HepG2 (cell line): ENCODE data around the gene PCDHGB7. TPM values are rescaled to one million over a fixed set of nuclear protein-coding genes. Genes with fewer than 3 reads are reported as not detected.

Experiments
- ATAC-seq: fragments of 200-7000 bp; cut with Tn5 transposase; 3 replicates; pipeline ENCODE4 v1.9.1; 2020; ENCODE audit warnings: mild to moderate bottlenecking, moderate library complexity
- BruUV-seq: library from RNA; stranded (reverse); fragments of 400-500 nt; replicated peaks from 2 replicates; lab custom pipeline; 2021; lab: Mats Ljungman, UMichigan
- CTCF ChIA-PET: fragments of 300-600 bp; formaldehyde crosslinking; extraction: SDS; loops from one replicate; lab custom pipeline; 2021; ENCODE audit warnings: low total read pairs, inconsistent platforms, low intra/inter-chr PET ratio; lab: Yijun Ruan, JAX
- POLR2A ChIA-PET: fragments of 350-600 bp; sonication (Branson Sonifier 250); formaldehyde crosslinking; loops from one replicate; lab custom pipeline; 2020; ENCODE audit warnings: antibody characterized with exemption, inconsistent platforms; lab: Yijun Ruan, JAX
- DNase-seq: peaks from one replicate; pipeline ENCODE4 v3.0.0-alpha.2; 2015; ENCODE audit warnings: low spot score
- FAIRE-seq: peaks from 3 replicates; lab custom pipeline; 2011; peaks lifted over from hg19 to GRCh38; lab: Jason Lieb, UNC
- H2AFZ ChIP-seq: one replicate; pipeline ENCODE4 v1.6.1; 2011; ENCODE audit warnings: low read length, inconsistent platforms
- H3K27ac ChIP-seq: fragments of 300-600 bp; 3 replicates; pipeline ENCODE4 v1.8.0; 2011; ENCODE audit warnings: mixed run types, mild to moderate bottlenecking, mixed read lengths, low read length, inconsistent platforms; ENCODE audit not compliant: insufficient read depth; ENCODE audit errors: extremely low read length
- H3K27me3 ChIP-seq, 2 experiments: fragments of 200-600 bp in 1 of 2; 2 replicates in 1 of 2; 3 replicates in 1 of 2; pipeline versions ENCODE4 v1.6.0 to v1.8.0; 2011; ENCODE audit warnings: low read length in 2 of 2, mild to moderate bottlenecking in 2 of 2, moderate library complexity in 2 of 2, inconsistent platforms in 1 of 2; ENCODE audit not compliant: insufficient read depth in 2 of 2, control insufficient read depth in 1 of 2
- H3K36me3 ChIP-seq, 2 experiments: fragments of 200-600 bp in 1 of 2; replicated peaks in 1 of 2; 2 replicates in 1 of 2; 3 replicates in 1 of 2; pipeline versions ENCODE4 v1.5.1 to v1.8.0; 2011; ENCODE audit warnings: low read length in 2 of 2, inconsistent platforms in 1 of 2; ENCODE audit not compliant: insufficient read depth in 2 of 2, control insufficient read depth in 1 of 2
- H3K4me1 ChIP-seq: 2 replicates; pipeline ENCODE4 v1.5.1; 2012; ENCODE audit warnings: low read length, inconsistent platforms; ENCODE audit not compliant: insufficient read depth
- H3K4me2 ChIP-seq: 2 replicates; pipeline ENCODE4 v1.6.0; 2011; ENCODE audit warnings: low read depth, low read length, inconsistent platforms
- H3K4me3 ChIP-seq, 3 experiments: fragments of 200-600 bp in 1 of 3; sonication (generic), shearing (Covaris generic) in 1 of 3; replicated peaks in 1 of 3; 2 replicates each; pipeline ENCODE4 v1.5.1; 2011 to 2016; ENCODE audit warnings: low read length in 3 of 3, inconsistent platforms in 2 of 3, low read depth in 2 of 3, mild to moderate bottlenecking in 2 of 3, control low read depth in 1 of 3, mixed read lengths in 1 of 3; ENCODE audit not compliant: insufficient read depth in 1 of 3
- H3K79me2 ChIP-seq: one replicate; pipeline ENCODE4 v1.6.1; 2011; ENCODE audit warnings: low read length, inconsistent platforms; ENCODE audit not compliant: insufficient read depth
- H3K9ac ChIP-seq: 2 replicates; pipeline ENCODE4 v1.6.0; 2011; ENCODE audit warnings: mild to moderate bottlenecking, low read depth, low read length, inconsistent platforms; ENCODE audit not compliant: insufficient read depth
- H3K9me3 ChIP-seq: 2 replicates; pipeline ENCODE4 v1.5.1; 2012; ENCODE audit warnings: mild to moderate bottlenecking, low read length
- H4K20me1 ChIP-seq: 2 replicates; pipeline ENCODE4 v1.6.0; 2011; ENCODE audit warnings: inconsistent platforms, mild to moderate bottlenecking, low read length, moderate library complexity; ENCODE audit not compliant: insufficient read depth
- GRHL1 ChIP-seq: sonication (generic); formaldehyde crosslinking; conservative IDR thresholded peaks from 2 replicates; pipeline ENCODE4 v1.8.0; 2022; ENCODE audit warnings: missing genetic modification reagents
- MED13 ChIP-seq: sonication (generic); formaldehyde crosslinking; IDR thresholded peaks from 2 replicates; pipeline ENCODE4 v1.5.0; 2020; ENCODE audit warnings: missing genetic modification reagents
- ZBTB37 ChIP-seq: sonication (generic); formaldehyde crosslinking; IDR thresholded peaks from 2 replicates; pipeline ENCODE4 v1.4.0; 2020; ENCODE audit warnings: mild to moderate bottlenecking, missing genetic modification reagents
- ZNF264 ChIP-seq: sonication (generic); formaldehyde crosslinking; IDR thresholded peaks from 2 replicates; pipeline ENCODE4 v1.4.0; 2020; ENCODE audit warnings: missing genetic modification reagents
- ZNF326 ChIP-seq: sonication (generic); formaldehyde crosslinking; IDR thresholded peaks from 2 replicates; pipeline ENCODE4 v1.4.0; 2020; ENCODE audit warnings: missing genetic modification reagents, borderline replicate concordance
- ZNF646 ChIP-seq: sonication (generic); formaldehyde crosslinking; IDR thresholded peaks from 2 replicates; pipeline ENCODE4 v1.9.0; 2021; ENCODE audit warnings: mild to moderate bottlenecking, missing genetic modification reagents
- WGBS: methylation state at CpG from one replicate; pipeline ENCODE4 v1.1.6; 2017; ENCODE audit warnings: low lambda C conversion rate; 5-methylcytosine and 5-hydroxymethylcytosine counted together
- in situ Hi-C: cut with HindIII; loops from 2 replicates; pipeline ENCODE4 v1.10.0; 2017; ENCODE audit warnings: low pct_unique_long_range_greater_than_20kb; ENCODE audit not compliant: extremely low pct_ligation_motif_present
- intact Hi-C: fragments of 100-400 bp; cut with micrococcal nuclease; formaldehyde crosslinking; loops from one replicate; pipeline ENCODE4 v1.10.0; 2022; ENCODE audit not compliant: unreplicated experiment
- polyA plus RNA-seq, 8 experiments: library from polyadenylated mRNA; depleted of rRNA in 3 of 8; stranded (reverse) in 7 of 8; unstranded in 1 of 8; fragments of >200 nt; fragmentation: Illumina TruSeq in 4 of 8; extraction: Trizol in 4 of 8; gene quantifications; 2 replicates each; pipeline versions ENCODE4 v1.2.1 to v1.2.3, GENCODE V29; 2011 to 2016; ENCODE audit warnings: low read depth in 4 of 8, missing spikeins in 1 of 8, mixed read lengths in 1 of 8; ENCODE audit not compliant: insufficient read depth in 1 of 8
- total RNA-seq, 5 experiments: library from RNA; depleted of rRNA; stranded (reverse); fragments of >200 nt; fragmentation: Illumina TruSeq; extraction: Trizol; gene quantifications; 2 replicates each; pipeline ENCODE4 v1.2.3, GENCODE V29; 2016; ENCODE audit warnings: low read depth in 1 of 5
- TF ChIP-seq, protein P1 (sequence below): sonication (generic); formaldehyde crosslinking; IDR thresholded peaks from 2 replicates; pipeline ENCODE4 v1.8.0; 2022; ENCODE audit warnings: missing genetic modification reagents, mild to moderate bottlenecking, inconsistent platforms, borderline replicate concordance
- TF ChIP-seq, protein P2 (sequence below): sonication (generic); formaldehyde crosslinking; IDR thresholded peaks from 2 replicates; pipeline ENCODE4 v1.4.0; 2020; ENCODE audit warnings: missing genetic modification reagents, borderline replicate concordance

The PCDHGB7 gene
- total and polyA plus RNA-seq, 2 of the 13 experiments (the other 11 are each of a cell fraction or from before 2014, with no cell fraction given) = 0.08 to 0.18 TPM

DNA sequence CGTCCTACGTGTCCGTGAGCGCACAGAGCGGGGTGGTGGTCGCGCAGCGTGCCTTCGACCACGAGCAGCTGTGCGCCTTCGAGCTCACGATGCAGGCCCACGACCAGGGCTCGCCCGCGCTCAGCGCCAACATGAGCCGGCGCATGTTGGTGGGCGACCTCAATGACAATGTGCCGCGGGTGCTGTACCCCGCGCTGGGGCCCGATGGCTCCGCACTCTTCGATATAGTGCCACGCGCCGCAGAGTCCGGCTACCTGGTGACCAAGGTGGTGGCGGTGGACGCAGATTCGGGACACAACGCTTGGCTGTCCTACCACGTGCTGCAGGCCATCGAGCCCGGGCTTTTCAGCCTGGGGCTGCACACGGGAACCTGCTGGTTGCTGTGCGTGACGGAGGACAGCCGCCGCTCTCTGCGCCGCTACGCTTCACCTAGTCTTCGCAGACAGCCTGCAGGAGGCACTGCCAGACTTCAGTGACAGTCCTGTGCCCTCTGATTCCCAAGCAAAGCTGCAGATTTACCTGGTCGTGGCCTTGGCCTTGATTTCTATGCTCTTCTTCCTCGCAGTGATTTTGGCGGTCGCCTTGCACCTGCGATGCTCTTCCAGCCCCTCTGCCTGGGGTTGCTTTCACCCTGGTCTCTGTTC lies 10.4 kb downstream of the PCDHGB7 start:
- peaks cover 19% of the 10 kb centered on the region; the same call in 1 of the 2 replicates for H3K9me3 ChIP-seq
- no peaks in the 10 kb centered on the region for H3K4me1 ChIP-seq
- FAIRE-seq (no peak), DNase-seq (no peak), ATAC-seq (no peak)
- BruUV-seq = no TSS peak
- no peaks in the 10 kb centered on the region for H3K27me3 ChIP-seq
- CTCF ChIA-PET = no interaction called here
- in situ Hi-C loops (no loop called here), intact Hi-C loops (no loop called here)
- H3K36me3 ChIP-seq = no peaks in the 10 kb centered on the region
- POLR2A ChIA-PET = no interaction called here
- H3K79me2 ChIP-seq = no peaks in the 10 kb centered on the region
- 82% methylated on average over 26 of the region's 53 CpGs for WGBS
- no peak overlapping the region for H2AFZ ChIP-seq
- H3K27ac ChIP-seq = no peak overlapping the region
- H4K20me1 ChIP-seq = no peaks in the 10 kb centered on the region
- no peak overlapping the region for H3K9ac ChIP-seq
- H3K4me3 ChIP-seq = no peak overlapping the region
- H3K4me2 ChIP-seq = no peak overlapping the region
- no peak for TF ChIP-seq GRHL1 (CRISPR knock-in tag)
- TF ChIP-seq ZNF264 = no peak
- no peak for TF ChIP-seq MED13 (CRISPR knock-in tag)
- TF ChIP-seq, protein P1, sequence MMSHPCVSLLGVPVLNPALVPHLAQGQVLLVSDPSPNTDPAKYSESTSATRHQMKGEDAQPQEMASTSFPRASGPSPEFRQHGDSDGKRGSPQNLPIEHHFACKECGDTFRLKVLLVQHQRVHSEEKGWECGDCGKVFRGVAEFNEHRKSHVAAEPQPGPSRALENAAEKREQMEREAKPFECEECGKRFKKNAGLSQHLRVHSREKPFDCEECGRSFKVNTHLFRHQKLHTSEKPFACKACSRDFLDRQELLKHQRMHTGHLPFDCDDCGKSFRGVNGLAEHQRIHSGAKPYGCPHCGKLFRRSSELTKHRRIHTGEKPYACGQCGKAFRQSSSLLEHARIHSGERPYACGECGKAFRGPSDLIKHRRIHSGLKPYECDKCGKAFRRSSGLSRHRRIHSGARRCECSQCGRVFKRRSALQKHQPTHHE (CRISPR knock-in tag) = no peak
- TF ChIP-seq, protein P2, sequence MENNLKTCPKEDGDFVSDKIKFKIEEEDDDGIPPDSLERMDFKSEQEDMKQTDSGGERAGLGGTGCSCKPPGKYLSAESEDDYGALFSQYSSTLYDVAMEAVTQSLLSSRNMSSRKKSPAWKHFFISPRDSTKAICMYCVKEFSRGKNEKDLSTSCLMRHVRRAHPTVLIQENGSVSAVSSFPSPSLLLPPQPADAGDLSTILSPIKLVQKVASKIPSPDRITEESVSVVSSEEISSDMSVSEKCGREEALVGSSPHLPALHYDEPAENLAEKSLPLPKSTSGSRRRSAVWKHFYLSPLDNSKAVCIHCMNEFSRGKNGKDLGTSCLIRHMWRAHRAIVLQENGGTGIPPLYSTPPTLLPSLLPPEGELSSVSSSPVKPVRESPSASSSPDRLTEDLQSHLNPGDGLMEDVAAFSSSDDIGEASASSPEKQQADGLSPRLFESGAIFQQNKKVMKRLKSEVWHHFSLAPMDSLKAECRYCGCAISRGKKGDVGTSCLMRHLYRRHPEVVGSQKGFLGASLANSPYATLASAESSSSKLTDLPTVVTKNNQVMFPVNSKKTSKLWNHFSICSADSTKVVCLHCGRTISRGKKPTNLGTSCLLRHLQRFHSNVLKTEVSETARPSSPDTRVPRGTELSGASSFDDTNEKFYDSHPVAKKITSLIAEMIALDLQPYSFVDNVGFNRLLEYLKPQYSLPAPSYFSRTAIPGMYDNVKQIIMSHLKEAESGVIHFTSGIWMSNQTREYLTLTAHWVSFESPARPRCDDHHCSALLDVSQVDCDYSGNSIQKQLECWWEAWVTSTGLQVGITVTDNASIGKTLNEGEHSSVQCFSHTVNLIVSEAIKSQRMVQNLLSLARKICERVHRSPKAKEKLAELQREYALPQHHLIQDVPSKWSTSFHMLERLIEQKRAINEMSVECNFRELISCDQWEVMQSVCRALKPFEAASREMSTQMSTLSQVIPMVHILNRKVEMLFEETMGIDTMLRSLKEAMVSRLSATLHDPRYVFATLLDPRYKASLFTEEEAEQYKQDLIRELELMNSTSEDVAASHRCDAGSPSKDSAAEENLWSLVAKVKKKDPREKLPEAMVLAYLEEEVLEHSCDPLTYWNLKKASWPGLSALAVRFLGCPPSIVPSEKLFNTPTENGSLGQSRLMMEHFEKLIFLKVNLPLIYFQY (CRISPR knock-in tag) = no peak
- TF ChIP-seq ZBTB37 (CRISPR knock-in tag) = no peak
- TF ChIP-seq ZNF326 (CRISPR knock-in tag) = no peak
- TF ChIP-seq ZNF646 (CRISPR knock-in tag) = no peak
